ENCODE data around the gene FBXW11. TPM values are rescaled to one million over a fixed set of nuclear protein-coding genes. Genes with fewer than 3 reads are reported as not detected.
"Not testable (repeated sequence)": the region's sequence is repeated elsewhere in the genome, so short reads cannot be mapped to it uniquely, and the experiment has no call there.

Gene FBXW11
- total and polyA plus RNA-seq, 4 experiments from 2014 or later = 17.1 to 43.4 (median 32.1) TPM

- peaks cover 8% of the 10 kb centered on the region for H3K36me3 ChIP-seq (ENCODE audit: insufficient read depth, low read length)
- ChIA-PET CTCF (ENCODE audit: partially characterized antibody) (interaction anchor here (0.9 kb wide), 1 partner anchor 169 kb away, joined by 3 read pairs; no protein-coding TSS in a partner anchor), POLR2A (ENCODE audit: partially characterized antibody) (interaction anchor here (1.7 kb wide), 1 partner anchor 119 kb away, joined by 4 read pairs; the partner anchor contains the start of gene FBXW11)
- Mint-ChIP-seq H3K27ac (no peak overlapping the region), H3K4me1 (peaks cover 1 to 14% (median 6%) of the 10 kb centered on the region in 4 donors), H3K36me3 (peaks cover 58 to 63% of the 10 kb centered on the region in 2 donors), H3K9me3 (peaks cover 0 to 2% (median 0%) of the 10 kb centered on the region in 8 donors), H3K27me3 (no peaks in the 10 kb centered on the region), H3K4me3 (no peak overlapping the region)
- no peaks in the 10 kb centered on the region for H3K4me1 ChIP-seq (ENCODE audit: insufficient read depth, low read length)
- H3K9me3 ChIP-seq (ENCODE audit: control insufficient read depth in 1 of 2, low read length in 2 of 2) = no peaks in the 10 kb centered on the region
- DNase-seq = no peak
- intact Hi-C loops (cut with micrococcal nuclease) = no loop called here
- no peak overlapping the region for H3K4me3 ChIP-seq (ENCODE audit: low read length in 2 of 2)
- no peak overlapping the region for H3K27ac ChIP-seq (ENCODE audit: low read depth, low read length)
- H3K27me3 ChIP-seq (ENCODE audit: insufficient read depth, low read length) = no peaks in the 10 kb centered on the region
Observed at GRCh38 chr5:171888051-171888481, 118.4 kb downstream of the FBXW11 start.

GRCh38 chr5:171886037-171886436 lies 120.4 kb downstream of the FBXW11 start:
- H3K27ac ChIP-seq (ENCODE audit: low read depth, low read length); H3K4me1 ChIP-seq (ENCODE audit: insufficient read depth, low read length); H3K36me3 ChIP-seq (ENCODE audit: insufficient read depth, low read length); CTCF ChIA-PET (ENCODE audit: partially characterized antibody); H3K9me3 Mint-ChIP-seq; POLR2A ChIA-PET (ENCODE audit: partially characterized antibody); H3K4me3 Mint-ChIP-seq; H3K27ac Mint-ChIP-seq; H3K27me3 Mint-ChIP-seq; H3K27me3 ChIP-seq (ENCODE audit: insufficient read depth, low read length); DNase-seq; H3K4me3 ChIP-seq (ENCODE audit: low read length in 2 of 2); intact Hi-C loops (cut with micrococcal nuclease); H3K9me3 ChIP-seq (ENCODE audit: control insufficient read depth in 1 of 2, low read length in 2 of 2): not testable (repeated sequence)
- Mint-ChIP-seq H3K36me3 (peaks cover 52 to 54% of the 10 kb centered on the region in 2 donors), H3K4me1 (peaks cover 5 to 27% (median 15%) of the 10 kb centered on the region in 4 donors)

GRCh38 chr5:171882118-171882517 lies 124.3 kb downstream of the FBXW11 start:
- Mint-ChIP-seq H3K9me3 (no peaks in the 10 kb centered on the region), H3K27ac (peak overlapping the region in 3 of 7 donors; percentile 15 to 78 (median 36)), H3K36me3 (peaks cover 48 to 60% of the 10 kb centered on the region in 2 donors), H3K27me3 (no peaks in the 10 kb centered on the region), H3K4me3 (no peak overlapping the region), H3K4me1 (peaks cover 5 to 27% (median 15%) of the 10 kb centered on the region in 4 donors)
- DNase-seq = no peak
- CTCF ChIA-PET (ENCODE audit: partially characterized antibody) = interaction anchor here (0.9 kb wide), 1 partner anchor 17 kb away, joined by 3 read pairs; no protein-coding TSS in a partner anchor
- Histone ChIP-seq H3K27me3 (ENCODE audit: insufficient read depth, low read length) (no peaks in the 10 kb centered on the region), H3K36me3 (ENCODE audit: insufficient read depth, low read length) (no peaks in the 10 kb centered on the region), H3K4me3 (ENCODE audit: low read length in 2 of 2) (no peak overlapping the region), H3K4me1 (ENCODE audit: insufficient read depth, low read length) (no peaks in the 10 kb centered on the region), H3K9me3 (ENCODE audit: control insufficient read depth in 1 of 2, low read length in 2 of 2) (no peaks in the 10 kb centered on the region), H3K27ac (ENCODE audit: low read depth, low read length) (no peak overlapping the region)
- POLR2A ChIA-PET (ENCODE audit: partially characterized antibody) = no interaction called here
- intact Hi-C loops (cut with micrococcal nuclease) = no loop called here

GRCh38 chr5:171874234-171874633 lies 132.2 kb downstream of the FBXW11 start:
- H3K27me3 ChIP-seq (ENCODE audit: insufficient read depth, low read length) = no peaks in the 10 kb centered on the region
- H3K4me1 ChIP-seq (ENCODE audit: insufficient read depth, low read length) = no peaks in the 10 kb centered on the region
- H3K9me3 ChIP-seq (ENCODE audit: control insufficient read depth in 1 of 2, low read length in 2 of 2) = no peaks in the 10 kb centered on the region
- CTCF ChIA-PET (ENCODE audit: partially characterized antibody) = interaction anchor here (1.3 kb wide), 1 partner anchor 25 kb away, joined by 3 read pairs; no protein-coding TSS in a partner anchor
- intact Hi-C loops (cut with micrococcal nuclease) = no loop called here
- H3K4me3 ChIP-seq (ENCODE audit: low read length in 2 of 2) = no peak overlapping the region
- H3K36me3 Mint-ChIP-seq = peaks cover 56 to 90% of the 10 kb centered on the region in 2 donors
- no peak overlapping the region for H3K27ac Mint-ChIP-seq
- no peaks in the 10 kb centered on the region for H3K27me3 Mint-ChIP-seq
- H3K36me3 ChIP-seq (ENCODE audit: insufficient read depth, low read length) = peaks cover 35% of the 10 kb centered on the region
- H3K4me3 Mint-ChIP-seq = no peak overlapping the region
- POLR2A ChIA-PET (ENCODE audit: partially characterized antibody) = no interaction called here
- DNase-seq = no peak
- H3K4me1 Mint-ChIP-seq = peaks cover 0 to 1% (median 0%) of the 10 kb centered on the region in 4 donors
- no peak overlapping the region for H3K27ac ChIP-seq (ENCODE audit: low read depth, low read length)
- no peaks in the 10 kb centered on the region for H3K9me3 Mint-ChIP-seq

- Histone ChIP-seq H3K4me3 (ENCODE audit: low read length in 2 of 2) (no peak overlapping the region), H3K9me3 (ENCODE audit: control insufficient read depth in 1 of 2, low read length in 2 of 2) (no peaks in the 10 kb centered on the region), H3K27me3 (ENCODE audit: insufficient read depth, low read length) (no peaks in the 10 kb centered on the region), H3K4me1 (ENCODE audit: insufficient read depth, low read length) (no peaks in the 10 kb centered on the region), H3K27ac (ENCODE audit: low read depth, low read length) (no peak overlapping the region), H3K36me3 (ENCODE audit: insufficient read depth, low read length) (peaks cover 45% of the 10 kb centered on the region)
- intact Hi-C loops (cut with micrococcal nuclease) = no loop called here
- CTCF ChIA-PET (ENCODE audit: partially characterized antibody) = interaction anchor here (1.0 to 1.1 kb wide), 3 partner anchors 12 to 20 kb away, joined by 3 read pairs; no protein-coding TSS in a partner anchor
- H3K36me3 Mint-ChIP-seq = peaks cover 64 to 91% of the 10 kb centered on the region in 2 donors
- POLR2A ChIA-PET (ENCODE audit: partially characterized antibody) = no interaction called here
- H3K4me3 Mint-ChIP-seq = no peak overlapping the region
- no peak overlapping the region for H3K27ac Mint-ChIP-seq
- no peaks in the 10 kb centered on the region for H3K9me3 Mint-ChIP-seq
- peaks cover 0 to 1% (median 0%) of the 10 kb centered on the region in 4 donors for H3K4me1 Mint-ChIP-seq
- DNase-seq = no peak
- no peaks in the 10 kb centered on the region for H3K27me3 Mint-ChIP-seq
Observed at GRCh38 chr5:171872666-171873065, 133.8 kb downstream of the FBXW11 start.

GRCh38 chr5:171871711-171872110 lies 134.7 kb downstream of the FBXW11 start:
- H3K27ac Mint-ChIP-seq = no peak overlapping the region
- no peak overlapping the region for H3K4me3 ChIP-seq (ENCODE audit: low read length in 2 of 2)
- H3K9me3 Mint-ChIP-seq = no peaks in the 10 kb centered on the region
- H3K4me3 Mint-ChIP-seq = no peak overlapping the region
- no peak overlapping the region for H3K27ac ChIP-seq (ENCODE audit: low read depth, low read length)
- DNase-seq = no peak
- peaks cover 57 to 88% of the 10 kb centered on the region in 2 donors for H3K36me3 Mint-ChIP-seq
- ChIA-PET POLR2A (ENCODE audit: partially characterized antibody) (no interaction called here), CTCF (ENCODE audit: partially characterized antibody) (no interaction called here)
- peaks cover 45% of the 10 kb centered on the region for H3K36me3 ChIP-seq (ENCODE audit: insufficient read depth, low read length)
- H3K27me3 ChIP-seq (ENCODE audit: insufficient read depth, low read length) = no peaks in the 10 kb centered on the region
- H3K9me3 ChIP-seq (ENCODE audit: control insufficient read depth in 1 of 2, low read length in 2 of 2) = no peaks in the 10 kb centered on the region
- intact Hi-C loops (cut with micrococcal nuclease) = no loop called here
- no peaks in the 10 kb centered on the region for H3K27me3 Mint-ChIP-seq
- H3K4me1 ChIP-seq (ENCODE audit: insufficient read depth, low read length) = no peaks in the 10 kb centered on the region
- peaks cover 0 to 1% (median 0%) of the 10 kb centered on the region in 4 donors for H3K4me1 Mint-ChIP-seq

GRCh38 chr5:171869956-171870355 lies 136.5 kb downstream of the FBXW11 start:
- Histone ChIP-seq H3K27me3 (ENCODE audit: insufficient read depth, low read length) (no peaks in the 10 kb centered on the region), H3K27ac (ENCODE audit: low read depth, low read length) (no peak overlapping the region), H3K36me3 (ENCODE audit: insufficient read depth, low read length) (peaks cover 40% of the 10 kb centered on the region), H3K4me1 (ENCODE audit: insufficient read depth, low read length) (no peaks in the 10 kb centered on the region), H3K9me3 (ENCODE audit: control insufficient read depth in 1 of 2, low read length in 2 of 2) (no peaks in the 10 kb centered on the region), H3K4me3 (ENCODE audit: low read length in 2 of 2) (no peak overlapping the region)
- Mint-ChIP-seq H3K36me3 (peaks cover 51 to 78% of the 10 kb centered on the region in 2 donors), H3K9me3 (no peaks in the 10 kb centered on the region), H3K27ac (no peak overlapping the region), H3K27me3 (no peaks in the 10 kb centered on the region), H3K4me3 (no peak overlapping the region), H3K4me1 (peaks cover 0 to 1% (median 0%) of the 10 kb centered on the region in 4 donors)
- intact Hi-C loops (cut with micrococcal nuclease) = no loop called here
- ChIA-PET POLR2A (ENCODE audit: partially characterized antibody) (no interaction called here), CTCF (ENCODE audit: partially characterized antibody) (no interaction called here)
- no peak for DNase-seq
